Esophagus muscularis mucosa (tissue), 4 donors: Measurements from ENCODE around the gene SPHK1.

Experiments
- EP300 ChIP-seq: sonication (generic); formaldehyde crosslinking; IDR thresholded peaks from one replicate; pipeline ENCODE4 v1.6.1; 2017; ENCODE audit warnings: antibody characterized with exemption
- POLR2A ChIP-seq: fragments of 450-650 bp; IDR thresholded peaks from one replicate; pipeline ENCODE4 v1.6.1; 2017; ENCODE audit warnings: antibody characterized with exemption, moderate library complexity, mild to moderate bottlenecking, low read depth
- POLR2AphosphoS5 ChIP-seq, 2 donors: sonication (generic); formaldehyde crosslinking; IDR thresholded peaks; one replicate each; pipeline ENCODE4 v1.6.1; 2017; ENCODE audit warnings: antibody characterized with exemption in 2 of 2
- TF ChIP-seq, protein P1 (sequence below), 3 experiments: fragments of 200-600 bp in 2 of 3; fragments of 450-650 bp in 1 of 3; sonication (generic) in 2 of 3; IDR thresholded peaks; one replicate each; pipeline ENCODE4 v1.5.1; 2017 to 2019; ENCODE audit warnings: antibody characterized with exemption in 3 of 3, mild to moderate bottlenecking in 2 of 3, moderate library complexity in 1 of 3

DNA sequence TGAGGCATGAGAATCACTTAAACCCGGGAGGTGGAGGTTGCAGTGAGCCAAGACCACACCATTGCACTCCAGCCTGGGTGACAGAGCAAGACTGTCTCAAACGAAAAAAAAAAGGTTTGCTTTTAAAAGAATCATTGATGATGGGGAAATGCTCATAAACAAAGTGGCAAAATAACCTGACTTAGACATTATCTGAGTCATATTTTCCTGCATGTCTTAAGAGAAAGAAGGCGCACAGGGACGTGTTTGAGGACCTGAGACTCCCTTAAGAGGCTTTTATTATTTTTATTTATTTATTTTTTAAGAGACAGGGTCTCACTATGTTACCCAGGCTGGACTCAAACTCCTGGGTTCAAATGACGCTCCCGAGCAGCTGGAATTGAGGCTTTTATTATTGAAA is 25.0 kb upstream of the SPHK1 start:
- TF ChIP-seq, protein P1, sequence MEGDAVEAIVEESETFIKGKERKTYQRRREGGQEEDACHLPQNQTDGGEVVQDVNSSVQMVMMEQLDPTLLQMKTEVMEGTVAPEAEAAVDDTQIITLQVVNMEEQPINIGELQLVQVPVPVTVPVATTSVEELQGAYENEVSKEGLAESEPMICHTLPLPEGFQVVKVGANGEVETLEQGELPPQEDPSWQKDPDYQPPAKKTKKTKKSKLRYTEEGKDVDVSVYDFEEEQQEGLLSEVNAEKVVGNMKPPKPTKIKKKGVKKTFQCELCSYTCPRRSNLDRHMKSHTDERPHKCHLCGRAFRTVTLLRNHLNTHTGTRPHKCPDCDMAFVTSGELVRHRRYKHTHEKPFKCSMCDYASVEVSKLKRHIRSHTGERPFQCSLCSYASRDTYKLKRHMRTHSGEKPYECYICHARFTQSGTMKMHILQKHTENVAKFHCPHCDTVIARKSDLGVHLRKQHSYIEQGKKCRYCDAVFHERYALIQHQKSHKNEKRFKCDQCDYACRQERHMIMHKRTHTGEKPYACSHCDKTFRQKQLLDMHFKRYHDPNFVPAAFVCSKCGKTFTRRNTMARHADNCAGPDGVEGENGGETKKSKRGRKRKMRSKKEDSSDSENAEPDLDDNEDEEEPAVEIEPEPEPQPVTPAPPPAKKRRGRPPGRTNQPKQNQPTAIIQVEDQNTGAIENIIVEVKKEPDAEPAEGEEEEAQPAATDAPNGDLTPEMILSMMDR (IDR thresholded peaks at IDR 0.05): no peak
- TF ChIP-seq POLR2AphosphoS5 (IDR thresholded peaks at IDR 0.05) (no peak), EP300 (no peak), POLR2A (no peak)
